Activated effector memory CD4-positive, alpha-beta T cell treated with Interleukin-2 at 50 U/mL for 16 hours (primary cell): ENCODE measurements around the gene BMP2.

Source experiments
- DNase-seq: peaks from one replicate; pipeline ENCODE4 v3.0.0-alpha.2; 2020

The BMP2 gene

GRCh38 chr20:6768228-6769140 lies 998 bp downstream of the BMP2 start:
- no peak for DNase-seq

- no peak for DNase-seq
Observed at GRCh38 chr20:6769903-6770785, 2.7 kb downstream of the BMP2 start.

- DNase-seq: no peak
Observed at GRCh38 chr20:6770786-6771100, 3.3 kb downstream of the BMP2 start.

GRCh38 chr20:6780433-6781190 lies 13.1 kb downstream of the BMP2 start:
- no peak for DNase-seq

GRCh38 chr20:6783752-6784151 lies 16.3 kb downstream of the BMP2 start:
- no peak for DNase-seq

- DNase-seq: no peak
Observed at GRCh38 chr20:6784210-6784631, 16.7 kb downstream of the BMP2 start.

GRCh38 chr20:6784767-6785166 lies 17.3 kb downstream of the BMP2 start:
- DNase-seq: no peak

- no peak for DNase-seq
Observed at GRCh38 chr20:6786548-6786947, 19.1 kb downstream of the BMP2 start.

- DNase-seq: no peak
Observed at GRCh38 chr20:6792789-6793188, 25.3 kb downstream of the BMP2 start.

GRCh38 chr20:6802227-6802626 lies 34.7 kb downstream of the BMP2 start:
- no peak for DNase-seq

- DNase-seq: no peak
Observed at GRCh38 chr20:6806275-6806674, 38.8 kb downstream of the BMP2 start.

GRCh38 chr20:6811262-6812035 lies 44.0 kb downstream of the BMP2 start:
- DNase-seq: no peak

- DNase-seq: no peak
Observed at GRCh38 chr20:6812530-6812929, 45.0 kb downstream of the BMP2 start.

GRCh38 chr20:6814945-6815344 lies 47.5 kb downstream of the BMP2 start:
- DNase-seq: no peak

GRCh38 chr20:6818033-6818808 lies 50.7 kb downstream of the BMP2 start:
- DNase-seq: no peak

- DNase-seq: no peak
Observed at GRCh38 chr20:6819599-6819998, 52.1 kb downstream of the BMP2 start.

GRCh38 chr20:6824401-6824800 lies 56.9 kb downstream of the BMP2 start:
- no peak for DNase-seq

GRCh38 chr20:6827472-6827871 lies 60.0 kb downstream of the BMP2 start:
- no peak for DNase-seq

- DNase-seq: no peak
Observed at GRCh38 chr20:6828794-6829423, 61.4 kb downstream of the BMP2 start.

GRCh38 chr20:6829510-6830116 lies 62.1 kb downstream of the BMP2 start:
- no peak for DNase-seq
